IMR-90 (cell line): ENCODE data around the gene CSTF2T. TPM values are rescaled to one million over a fixed set of nuclear protein-coding genes. Genes with fewer than 3 reads are reported as not detected.

Experiments used
- ATAC-seq: fragments of 200-7000 bp; cut with Tn5 transposase; 2 replicates; pipeline ENCODE4 v1.9.1; 2020; ENCODE audit warnings: low read depth, mild to moderate bottlenecking, moderate library complexity
- BruUV-seq: library from RNA; stranded (reverse); fragments of 400-500 nt; replicated peaks from 2 replicates; lab custom pipeline; 2021; lab: Mats Ljungman, UMichigan
- CTCF ChIA-PET: fragments of 300-600 bp; formaldehyde crosslinking; extraction: SDS; loops from one replicate; lab custom pipeline; 2021; ENCODE audit warnings: antibody characterized with exemption; lab: Yijun Ruan, JAX
- POLR2A ChIA-PET: fragments of 300-600 bp; sonication (Branson Sonifier 250); formaldehyde crosslinking; loops from one replicate; lab custom pipeline; 2022; ENCODE audit warnings: antibody characterized with exemption; ENCODE audit not compliant: unreplicated experiment; lab: Charles Lee
- DNase-seq: peaks from one replicate; pipeline ENCODE4 v3.0.0; 2013
- H2AFZ ChIP-seq: replicated peaks from 2 replicates; pipeline ENCODE3; 2013; ENCODE audit warnings: low read length, mild to moderate bottlenecking; ENCODE audit not compliant: poor library complexity
- H2AK5ac ChIP-seq: 2 replicates; pipeline ENCODE4 v1.6.1; 2013; ENCODE audit warnings: low read depth, low read length, inconsistent platforms
- H2AK9ac ChIP-seq: replicated peaks from 2 replicates; pipeline ENCODE3; 2013; ENCODE audit warnings: mild to moderate bottlenecking, low read depth, low read length, moderate library complexity; ENCODE audit not compliant: poor library complexity
- H2BK120ac ChIP-seq: 2 replicates; pipeline ENCODE4 v1.6.1; 2013; ENCODE audit warnings: low read depth, low read length, inconsistent platforms
- H2BK15ac ChIP-seq: 3 replicates; pipeline ENCODE4 v1.6.1; 2013; ENCODE audit warnings: low read depth, low read length, inconsistent platforms
- H2BK20ac ChIP-seq: 2 replicates; pipeline ENCODE4 v1.6.1; 2013; ENCODE audit warnings: low read depth, mild to moderate bottlenecking, inconsistent platforms, low read length, moderate library complexity
- H2BK5ac ChIP-seq: 2 replicates; pipeline ENCODE4 v1.6.1; 2013; ENCODE audit warnings: mild to moderate bottlenecking, low read depth, low read length, inconsistent platforms; ENCODE audit not compliant: poor library complexity, severe bottlenecking
- H3K14ac ChIP-seq: replicated peaks from 2 replicates; pipeline ENCODE4 v1.6.1; 2013; ENCODE audit warnings: low read depth, low read length, inconsistent platforms
- H3K18ac ChIP-seq: 2 replicates; pipeline ENCODE4 v1.6.1; 2013; ENCODE audit warnings: low read depth, low read length, control low read depth
- H3K23ac ChIP-seq: 2 replicates; pipeline ENCODE4 v1.6.1; 2013; ENCODE audit warnings: low read depth, low read length, inconsistent platforms
- H3K27ac ChIP-seq: 2 replicates; pipeline ENCODE4 v1.5.1; 2013; ENCODE audit warnings: mild to moderate bottlenecking, control low read depth, low read length; ENCODE audit not compliant: insufficient read depth
- H3K27me3 ChIP-seq: 2 replicates; pipeline ENCODE4 v1.6.1; 2013; ENCODE audit warnings: low read length; ENCODE audit not compliant: control insufficient read depth, insufficient read depth
- H3K36me3 ChIP-seq: 2 replicates; pipeline ENCODE4 v1.6.1; 2013; ENCODE audit warnings: low read length, mixed read lengths; ENCODE audit not compliant: control insufficient read depth, insufficient read depth
- H3K4ac ChIP-seq: 2 replicates; pipeline ENCODE4 v1.6.1; 2013; ENCODE audit warnings: low read depth, low read length, inconsistent platforms
- H3K4me1 ChIP-seq: 2 replicates; pipeline ENCODE4 v1.6.1; 2013; ENCODE audit warnings: low read length, mixed read lengths; ENCODE audit not compliant: control insufficient read depth, insufficient read depth
- H3K4me2 ChIP-seq: 2 replicates; pipeline ENCODE4 v1.6.1; 2013; ENCODE audit warnings: low read depth, mild to moderate bottlenecking, control low read depth, low read length, moderate library complexity
- H3K4me3 ChIP-seq: 2 replicates; pipeline ENCODE4 v1.5.1; 2013; ENCODE audit warnings: low read depth, mild to moderate bottlenecking, control low read depth, low read length, moderate library complexity; ENCODE audit not compliant: insufficient read depth
- H3K56ac ChIP-seq: 2 replicates; pipeline ENCODE4 v1.6.1; 2013; ENCODE audit warnings: low read length, inconsistent platforms; ENCODE audit not compliant: insufficient read depth; ENCODE audit errors: extremely low read depth
- H3K79me1 ChIP-seq, 2 experiments: 2 replicates each; pipeline ENCODE4 v1.6.1; 2013; ENCODE audit warnings: low read length in 2 of 2, inconsistent platforms in 1 of 2, low read depth in 1 of 2
- H3K9ac ChIP-seq: 2 replicates; pipeline ENCODE4 v1.6.1; 2013; ENCODE audit warnings: low read depth, low read length, control low read depth
- H3K9me1 ChIP-seq: 2 replicates; pipeline ENCODE4 v1.6.1; 2013; ENCODE audit warnings: low read length, inconsistent platforms; ENCODE audit not compliant: insufficient read depth
- H3K9me3 ChIP-seq: 2 replicates; pipeline ENCODE4 v1.6.1; 2013; ENCODE audit warnings: low read length; ENCODE audit not compliant: control insufficient read depth, insufficient read depth
- H4K20me1 ChIP-seq: 2 replicates; pipeline ENCODE4 v1.6.1; 2013; ENCODE audit warnings: low read length, inconsistent platforms; ENCODE audit not compliant: insufficient read depth
- H4K5ac ChIP-seq: 2 replicates; pipeline ENCODE4 v1.6.1; 2013; ENCODE audit warnings: mild to moderate bottlenecking, low read depth, low read length, control low read depth
- H4K8ac ChIP-seq, 2 experiments: 2 replicates each; pipeline ENCODE4 v1.6.1; 2013; ENCODE audit warnings: low read depth in 2 of 2, low read length in 2 of 2, control low read depth in 1 of 2, inconsistent platforms in 1 of 2
- H4K91ac ChIP-seq: 2 replicates; pipeline ENCODE4 v1.6.1; 2013; ENCODE audit warnings: low read depth, low read length, inconsistent platforms; ENCODE audit not compliant: insufficient read depth
- CEBPB ChIP-seq: IDR thresholded peaks from 2 replicates; pipeline ENCODE4 v1.6.1; 2012; ENCODE audit warnings: low read depth, low read length, improper control_type of control experiment
- MAFK ChIP-seq: IDR thresholded peaks from 2 replicates; pipeline ENCODE4 v1.6.1; 2012; ENCODE audit warnings: low read depth, low read length, improper control_type of control experiment
- WGBS, 2 experiments: methylation state at CpG; one replicate each; pipeline versions ENCODE4 v1.1.5 to v1.1.7; 2013; ENCODE audit warnings: missing lambda C conversion rate in 2 of 2; ENCODE audit not compliant: insufficient read length in 1 of 2; ENCODE audit errors: extremely low coverage in 2 of 2; 5-methylcytosine and 5-hydroxymethylcytosine counted together
- dilution Hi-C: fragments of 300-500 bp; cut with HindIII; formaldehyde crosslinking; loops from one replicate; pipeline ENCODE4 v1.14.3; 2018; ENCODE audit warnings: low sequenced_read_pairs; ENCODE audit not compliant: unreplicated experiment
- in situ Hi-C: fragments of 300-500 bp; cut with MboI; formaldehyde crosslinking; loops from 3 replicates; pipeline ENCODE4 v1.14.3; 2019; ENCODE audit warnings: low sequenced_read_pairs, inconsistent platforms, mixed read lengths
- intact Hi-C: fragments of 100-400 bp; cut with micrococcal nuclease; formaldehyde crosslinking; loops from 2 replicates; pipeline ENCODE4 v1.10.0; 2022
- polyA plus RNA-seq, 3 experiments: library from polyadenylated mRNA; depleted of rRNA; stranded (reverse); fragments of >200 nt; gene quantifications; 2 replicates each; pipeline ENCODE4 v1.2.3, GENCODE V29; 2012; ENCODE audit warnings: low replicate concordance in 1 of 3
- total RNA-seq: library from RNA; depleted of rRNA; stranded (reverse); fragments of >200 nt; gene quantifications from 2 replicates; pipeline ENCODE4 v1.2.3, GENCODE V29; 2012

Gene CSTF2T
- total and polyA plus RNA-seq, 2 of the 4 experiments (the other 2 are of a cell fraction) = 7.2 to 18.6 TPM

DNA sequence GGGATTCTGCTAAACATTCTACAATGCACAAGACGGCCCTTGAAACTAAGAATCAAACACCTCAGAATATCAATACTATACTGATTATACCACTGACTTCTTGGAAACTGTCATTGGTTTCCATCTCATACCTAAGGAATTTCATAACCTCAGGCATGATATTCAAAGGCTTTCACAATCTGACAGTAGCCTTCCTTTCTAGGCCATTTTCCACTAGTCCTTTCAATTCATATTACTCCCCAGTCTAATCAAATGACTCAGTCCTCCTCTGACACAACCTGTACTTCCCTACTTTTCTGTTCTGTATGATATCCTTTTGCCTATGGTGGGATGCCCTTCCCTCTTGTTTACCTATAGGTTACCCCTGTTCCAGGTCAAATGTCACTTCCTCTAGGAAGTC, 48.3 kb downstream of the CSTF2T start:
- dilution Hi-C loops (no loop called here), intact Hi-C loops (no loop called here)

More for the DNA sequence above, 48.3 kb downstream of the CSTF2T start:
- H2AFZ ChIP-seq = no peak overlapping the region
- no peak overlapping the region for H4K8ac ChIP-seq
- no peak overlapping the region for H2BK120ac ChIP-seq
- H3K27me3 ChIP-seq = no peaks in the 10 kb centered on the region
- ChIA-PET CTCF (no interaction called here), POLR2A (no interaction called here)
- no peaks in the 10 kb centered on the region for H4K20me1 ChIP-seq
- H2AK9ac ChIP-seq = no peak overlapping the region
- H3K4ac ChIP-seq = no peak overlapping the region
- H3K9me1 ChIP-seq = no peaks in the 10 kb centered on the region
- no peak overlapping the region for H3K4me3 ChIP-seq
- H3K9me3 ChIP-seq = no peaks in the 10 kb centered on the region
- BruUV-seq = no TSS peak
- H3K56ac ChIP-seq = no peak overlapping the region
- H4K5ac ChIP-seq = no peak overlapping the region
- H2AK5ac ChIP-seq = no peak overlapping the region; the same call in 1 of the 2 replicates
- no peak overlapping the region for H2BK15ac ChIP-seq
- TF ChIP-seq CEBPB = peak; percentile 85
- TF ChIP-seq MAFK = no peak
- H3K79me1 ChIP-seq = peaks cover 0 to 4% of the 10 kb centered on the region in 2 experiments; a peak in 2 of 4 replicates
- H2BK5ac ChIP-seq = peak overlapping the region; percentile 18
- H3K36me3 ChIP-seq = no peaks in the 10 kb centered on the region
- WGBS, 2 experiments = no CpG with 5 or more reads among the region's 1 CpG
- no peak overlapping the region for H3K27ac ChIP-seq
- peaks cover 5% of the 10 kb centered on the region for H3K4me1 ChIP-seq
- no peak overlapping the region for H3K23ac ChIP-seq
- in situ Hi-C loops = no loop called here
- DNase-seq = peak; percentile 80
- peak overlapping the region; percentile 31; the same call in 1 of the 2 replicates for H3K4me2 ChIP-seq
- H2BK20ac ChIP-seq = no peak overlapping the region
- no peak overlapping the region for H3K14ac ChIP-seq
- no peak overlapping the region for H3K9ac ChIP-seq
- peak; percentile 50 for ATAC-seq
- H4K91ac ChIP-seq = no peak overlapping the region
- H3K18ac ChIP-seq = no peak overlapping the region
